Stimulated activated CD8-positive, alpha-beta memory T cell treated with anti-CD3 and anti-CD28 coated beads, Interleukin-2, amount 100 ng/mL, for 48 hours (primary cell): ENCODE data around the gene ERGIC2.
"Not testable (repeated sequence)": the region's sequence is repeated elsewhere in the genome, so short reads cannot be mapped to it uniquely, and the experiment has no call there.

Source experiments
- DNase-seq, 2 donors: peaks; one replicate each; pipeline ENCODE4 v3.0.0-alpha.2; 2020; ENCODE audit warnings: low read depth in 2 of 2

Gene ERGIC2

GRCh38 chr12:29301114-29301513 lies 79.9 kb downstream of the ERGIC2 start:
- DNase-seq, result no peak

GRCh38 chr12:29299633-29300032 lies 81.3 kb downstream of the ERGIC2 start:
- DNase-seq, result no peak

- DNase-seq, result no peak
Observed at GRCh38 chr12:29291226-29291625, 89.7 kb downstream of the ERGIC2 start.

- DNase-seq, result not testable (repeated sequence)
Observed at GRCh38 chr12:29290475-29290874, 90.5 kb downstream of the ERGIC2 start.

- no peak for DNase-seq
Observed at GRCh38 chr12:29288031-29288430, 92.9 kb downstream of the ERGIC2 start.

- DNase-seq, result no peak
Observed at GRCh38 chr12:29287622-29288021, 93.3 kb downstream of the ERGIC2 start.
